OCI-LY3 (cell line): ENCODE data around the gene TOMM40.

Source experiments
- H2AFZ ChIP-seq: fragments of 200-600, 300-600 bp; shearing (Covaris generic); 2 replicates; pipeline ENCODE4 v1.6.0; 2014; ENCODE audit warnings: antibody characterized with exemption, low read depth, low read length
- H3K27ac ChIP-seq: fragments of 200-600, 300-600 bp; sonication (generic); 2 replicates; pipeline ENCODE4 v1.5.1; 2014; ENCODE audit warnings: mild to moderate bottlenecking, low read length, moderate library complexity, mixed read lengths
- H3K27me3 ChIP-seq: fragments of 200-600, 300-600 bp; sonication (generic); 2 replicates; pipeline ENCODE4 v1.6.1; 2014; ENCODE audit warnings: low read depth, low read length, mixed read lengths
- H3K36me3 ChIP-seq: fragments of 200-600, 300-600 bp; sonication (generic); replicated peaks from 2 replicates; pipeline ENCODE3; 2014; ENCODE audit warnings: low read depth, low read length, mixed read lengths
- H3K4me1 ChIP-seq: fragments of 300-600, 200-600 bp; sonication (generic); 2 replicates; pipeline ENCODE4 v1.6.1; 2014; ENCODE audit warnings: low read length, mixed read lengths
- H3K4me2 ChIP-seq: fragments of 200-600, 300-600 bp; sonication (generic); 2 replicates; pipeline ENCODE4 v1.6.1; 2014; ENCODE audit warnings: low read length, mixed read lengths
- H3K4me3 ChIP-seq: fragments of 300-600, 200-600 bp; sonication (generic); 2 replicates; pipeline ENCODE4 v1.5.1; 2014; ENCODE audit warnings: antibody characterized with exemption, mild to moderate bottlenecking, low read length, moderate library complexity
- H3K79me2 ChIP-seq: fragments of 300-600, 200-600 bp; shearing (Covaris generic); 2 replicates; pipeline ENCODE4 v1.6.1; 2014; ENCODE audit warnings: mild to moderate bottlenecking, low read length, mixed read lengths
- H3K9ac ChIP-seq: fragments of 300-600, 200-600 bp; shearing (Covaris generic); 2 replicates; pipeline ENCODE4 v1.6.0; 2014; ENCODE audit warnings: mild to moderate bottlenecking, low read length, moderate library complexity
- H3K9me3 ChIP-seq: fragments of 200-600, 300-600 bp; shearing (Covaris generic); 2 replicates; pipeline ENCODE4 v1.6.1; 2014; ENCODE audit warnings: low read length, mixed read lengths; ENCODE audit not compliant: insufficient read depth
- H4K20me1 ChIP-seq: fragments of 200-600, 300-600 bp; sonication (generic); 2 replicates; pipeline ENCODE4 v1.6.1; 2016; ENCODE audit warnings: low read length, mixed read lengths; ENCODE audit not compliant: insufficient read depth
- CTCF ChIP-seq: fragments of 200-600, 300-600 bp; sonication (generic); IDR thresholded peaks from 2 replicates; pipeline ENCODE4 v1.5.1; 2014; ENCODE audit warnings: antibody characterized with exemption, low read length, low read depth
- EZH2phosphoT487 ChIP-seq: fragments of 200-600 bp; shearing (Covaris generic); IDR thresholded peaks from 2 replicates; pipeline ENCODE4 v1.6.1; 2018; ENCODE audit warnings: antibody characterized with exemption, mixed run types, low read depth

The TOMM40 gene

GRCh38 chr19:44894052-44894400 lies 3.0 kb downstream of the TOMM40 start:
- Histone ChIP-seq H3K79me2 (peaks cover 57% of the 10 kb centered on the region), H3K27ac (no peak overlapping the region), H3K9me3 (no peaks in the 10 kb centered on the region), H3K4me1 (peaks cover 18% of the 10 kb centered on the region), H3K27me3 (no peaks in the 10 kb centered on the region), H2AFZ (no peak overlapping the region), H3K4me2 (no peak overlapping the region), H4K20me1 (peaks cover 7% of the 10 kb centered on the region; the same call in 1 of the 2 replicates), H3K4me3 (no peak overlapping the region), H3K9ac (no peak overlapping the region), H3K36me3 (peaks cover 50% of the 10 kb centered on the region)
- no peak for TF ChIP-seq CTCF
- TF ChIP-seq EZH2phosphoT487 = no peak

GRCh38 chr19:44894946-44895345 lies 3.9 kb downstream of the TOMM40 start:
- peaks cover 52% of the 10 kb centered on the region for H3K36me3 ChIP-seq
- peaks cover 9% of the 10 kb centered on the region for H3K4me1 ChIP-seq
- no peak overlapping the region for H3K4me2 ChIP-seq
- no peak overlapping the region for H3K9ac ChIP-seq
- no peak overlapping the region for H3K4me3 ChIP-seq
- no peaks in the 10 kb centered on the region for H3K27me3 ChIP-seq
- H3K9me3 ChIP-seq = no peaks in the 10 kb centered on the region
- H4K20me1 ChIP-seq = peaks cover 8% of the 10 kb centered on the region; the same call in 1 of the 2 replicates
- H2AFZ ChIP-seq = no peak overlapping the region
- peaks cover 53% of the 10 kb centered on the region for H3K79me2 ChIP-seq
- no peak for TF ChIP-seq EZH2phosphoT487
- H3K27ac ChIP-seq = no peak overlapping the region

- H4K20me1 ChIP-seq = 0 out of 2 replicates have a peak, but pooled peaks cover 3% of the 10 kb centered on the region
- TF ChIP-seq EZH2phosphoT487 (no peak), CTCF (no peak)
- H3K27ac ChIP-seq = no peak overlapping the region
- peaks cover 34% of the 10 kb centered on the region for H3K79me2 ChIP-seq
- H2AFZ ChIP-seq = no peak overlapping the region
- H3K4me1 ChIP-seq = no peaks in the 10 kb centered on the region
- peaks cover 65% of the 10 kb centered on the region for H3K36me3 ChIP-seq
- H3K9ac ChIP-seq = no peak overlapping the region
- no peaks in the 10 kb centered on the region for H3K27me3 ChIP-seq
- no peak overlapping the region for H3K4me3 ChIP-seq
- H3K4me2 ChIP-seq = no peak overlapping the region
- no peaks in the 10 kb centered on the region for H3K9me3 ChIP-seq
These were observed 6.8 kb downstream of the TOMM40 start for GRCh38 chr19:44897835-44898234.

- H3K4me2 ChIP-seq = no peak overlapping the region
- no peaks in the 10 kb centered on the region for H3K27me3 ChIP-seq
- H3K79me2 ChIP-seq = peaks cover 17% of the 10 kb centered on the region
- H3K4me1 ChIP-seq = no peaks in the 10 kb centered on the region
- TF ChIP-seq CTCF (no peak), EZH2phosphoT487 (no peak)
- H3K9me3 ChIP-seq = no peaks in the 10 kb centered on the region
- no peak overlapping the region for H3K27ac ChIP-seq
- H3K36me3 ChIP-seq = peaks cover 49% of the 10 kb centered on the region
- no peak overlapping the region for H3K9ac ChIP-seq
- no peak overlapping the region for H2AFZ ChIP-seq
- no peak overlapping the region for H3K4me3 ChIP-seq
- 0 out of 2 replicates have a peak, but pooled peaks cover 3% of the 10 kb centered on the region for H4K20me1 ChIP-seq
These were observed 9.5 kb downstream of the TOMM40 start for GRCh38 chr19:44900328-44901244.
